H9 (cell line): ENCODE measurements around the gene USP49. TPM values are rescaled to one million over a fixed set of nuclear protein-coding genes. Genes with fewer than 3 reads are reported as not detected.
"Not testable (repeated sequence)": the region's sequence is repeated elsewhere in the genome, so short reads cannot be mapped to it uniquely, and the experiment has no call there.

ENCODE experiments used
- DNase-seq: peaks from one replicate; pipeline ENCODE4 v3.0.0-alpha.2; 2017
- H2AFZ ChIP-seq: one replicate; pipeline ENCODE4 v1.6.1; 2013; ENCODE audit warnings: mild to moderate bottlenecking, low read length, control low read depth, moderate library complexity
- H2AK5ac ChIP-seq: 2 replicates; pipeline ENCODE4 v1.6.1; 2013; ENCODE audit warnings: low read length, control low read depth, mixed read lengths; ENCODE audit not compliant: insufficient read length
- H2BK120ac ChIP-seq: one replicate; pipeline ENCODE4 v1.6.1; 2013; ENCODE audit warnings: low read depth, mild to moderate bottlenecking, low read length, control low read depth, inconsistent platforms; ENCODE audit not compliant: poor library complexity, severe bottlenecking
- H2BK12ac ChIP-seq: 2 replicates; pipeline ENCODE4 v1.6.1; 2013; ENCODE audit warnings: low read length, control low read depth, mixed read lengths, low read depth; ENCODE audit not compliant: insufficient read length
- H2BK15ac ChIP-seq: 2 replicates; pipeline ENCODE4 v1.6.1; 2013; ENCODE audit warnings: low read depth, low read length, control low read depth
- H2BK20ac ChIP-seq: one replicate; pipeline ENCODE4 v1.6.1; 2013; ENCODE audit warnings: low read depth, mild to moderate bottlenecking, low read length, control low read depth, inconsistent platforms; ENCODE audit not compliant: poor library complexity, severe bottlenecking
- H2BK5ac ChIP-seq: 2 replicates; pipeline ENCODE4 v1.6.1; 2013; ENCODE audit warnings: low read length, control low read depth, mixed read lengths; ENCODE audit not compliant: insufficient read length
- H3K14ac ChIP-seq: 2 replicates; pipeline ENCODE4 v1.6.1; 2013; ENCODE audit warnings: low read length, control low read depth; ENCODE audit not compliant: insufficient read depth
- H3K18ac ChIP-seq: 2 replicates; pipeline ENCODE4 v1.6.1; 2013; ENCODE audit warnings: low read depth, mild to moderate bottlenecking, mixed read lengths, low read length, control low read depth; ENCODE audit not compliant: insufficient read length
- H3K23ac ChIP-seq: 2 replicates; pipeline ENCODE4 v1.6.1; 2013; ENCODE audit warnings: low read length, control low read depth, mixed read lengths, low read depth; ENCODE audit not compliant: insufficient read length
- H3K23me2 ChIP-seq: 2 replicates; pipeline ENCODE4 v1.6.1; 2013; ENCODE audit warnings: low read depth, mild to moderate bottlenecking, mixed read lengths, low read length, control low read depth; ENCODE audit not compliant: insufficient read length, poor library complexity, severe bottlenecking
- H3K27ac ChIP-seq: 2 replicates; pipeline ENCODE4 v1.5.1; 2013; ENCODE audit warnings: low read length, control low read depth, mixed read lengths, low read depth; ENCODE audit not compliant: insufficient read length
- H3K27me3 ChIP-seq: 2 replicates; pipeline ENCODE4 v1.6.1; 2013; ENCODE audit warnings: low read length, control low read depth, inconsistent platforms; ENCODE audit not compliant: insufficient read depth
- H3K4ac ChIP-seq: 2 replicates; pipeline ENCODE4 v1.6.1; 2013; ENCODE audit warnings: low read depth, mild to moderate bottlenecking, control low read depth, inconsistent platforms, low read length, moderate library complexity
- H3K4me1 ChIP-seq: 2 replicates; pipeline ENCODE4 v1.6.1; 2013; ENCODE audit warnings: low read length, control low read depth, inconsistent platforms; ENCODE audit not compliant: insufficient read depth
- H3K4me2 ChIP-seq: 2 replicates; pipeline ENCODE4 v1.6.1; 2013; ENCODE audit warnings: low read length, control low read depth, mixed read lengths; ENCODE audit not compliant: insufficient read length, insufficient read depth
- H3K56ac ChIP-seq: 2 replicates; pipeline ENCODE4 v1.6.1; 2013; ENCODE audit warnings: low read depth, mild to moderate bottlenecking, mixed read lengths, low read length, control low read depth; ENCODE audit not compliant: insufficient read length
- H3K79me1 ChIP-seq: 2 replicates; pipeline ENCODE4 v1.6.1; 2013; ENCODE audit warnings: low read depth, mild to moderate bottlenecking, moderate library complexity, low read length, control low read depth, inconsistent platforms; ENCODE audit not compliant: insufficient read depth, poor library complexity, severe bottlenecking
- H3K79me2 ChIP-seq: 2 replicates; pipeline ENCODE4 v1.6.1; 2013; ENCODE audit warnings: low read length, control low read depth, inconsistent platforms; ENCODE audit not compliant: insufficient read depth
- H3K9ac ChIP-seq: 2 replicates; pipeline ENCODE4 v1.6.1; 2013; ENCODE audit warnings: low read length, control low read depth, mixed read lengths; ENCODE audit not compliant: insufficient read length; ENCODE audit errors: extremely low read depth
- H3K9me3 ChIP-seq: one replicate; pipeline ENCODE4 v1.6.1; 2013; ENCODE audit warnings: low read depth, low read length, inconsistent platforms; ENCODE audit not compliant: control insufficient read depth
- H3T11ph ChIP-seq: one replicate; pipeline ENCODE4 v1.6.1; 2013; ENCODE audit warnings: mild to moderate bottlenecking, low read length, control low read depth, inconsistent platforms
- H4K20me1 ChIP-seq: one replicate; pipeline ENCODE4 v1.6.1; 2013; ENCODE audit not compliant: control insufficient read depth, insufficient read length, insufficient read depth
- H4K5ac ChIP-seq: 2 replicates; pipeline ENCODE4 v1.6.1; 2013; ENCODE audit warnings: low read depth, mild to moderate bottlenecking, mixed read lengths, low read length, control low read depth; ENCODE audit not compliant: insufficient read length
- H4K8ac ChIP-seq: replicated peaks from 2 replicates; pipeline ENCODE4 v1.6.1; 2013; ENCODE audit warnings: low read length, control low read depth, mixed read lengths, low read depth; ENCODE audit not compliant: insufficient read length
- H4K91ac ChIP-seq: 2 replicates; pipeline ENCODE4 v1.6.1; 2013; ENCODE audit warnings: low read depth, mild to moderate bottlenecking, moderate library complexity, mixed read lengths, low read length, control low read depth; ENCODE audit not compliant: insufficient read length
- H3K27ac Mint-ChIP-seq, 3 experiments: 2 replicates in 2 of 3; 3 replicates in 1 of 3; pipeline ENCODE4 v1.8.0; 2020 to 2021; ENCODE audit warnings: mixed read lengths in 3 of 3, mild to moderate bottlenecking in 1 of 3, moderate library complexity in 1 of 3
- H3K27me3 Mint-ChIP-seq: 2 replicates; pipeline ENCODE4 v1.8.0; 2021; ENCODE audit warnings: low read depth, mild to moderate bottlenecking, moderate library complexity, mixed read lengths
- H3K36me3 Mint-ChIP-seq, 3 experiments: 2 replicates in 2 of 3; 3 replicates in 1 of 3; pipeline ENCODE4 v1.8.0; 2020 to 2021; ENCODE audit warnings: low read depth in 3 of 3, mixed read lengths in 3 of 3; ENCODE audit not compliant: insufficient read depth in 1 of 3
- H3K4me1 Mint-ChIP-seq, 2 experiments: 2 replicates each; pipeline ENCODE4 v1.8.0; 2020; ENCODE audit warnings: mixed read lengths in 2 of 2
- H3K4me3 Mint-ChIP-seq, 2 experiments: 2 replicates in 1 of 2; 3 replicates in 1 of 2; pipeline ENCODE4 v1.8.0; 2020 to 2021; ENCODE audit warnings: mild to moderate bottlenecking in 2 of 2, mixed read lengths in 2 of 2, moderate library complexity in 1 of 2
- H3K9me3 Mint-ChIP-seq, 2 experiments: 2 replicates in 1 of 2; 3 replicates in 1 of 2; pipeline ENCODE4 v1.8.0; 2020; ENCODE audit warnings: mild to moderate bottlenecking in 2 of 2, mixed read lengths in 2 of 2, moderate library complexity in 1 of 2
- WGBS: extraction: QIAGEN DNeasy Blood & Tissue Kit; methylation state at CpG from one replicate; pipeline ENCODE4 v1.1.7; 2013; ENCODE audit warnings: missing lambda C conversion rate, low lambda C conversion rate, mixed read lengths; ENCODE audit not compliant: insufficient read length; ENCODE audit errors: extremely low coverage; 5-methylcytosine and 5-hydroxymethylcytosine counted together
- total RNA-seq: library from RNA; stranded (reverse); gene quantifications from 2 replicates; pipeline ENCODE4 v1.2.1, GENCODE V29; 2021
- TF ChIP-seq, protein P1 (sequence below): fragments of 200-600 bp; sonication (generic); conservative IDR thresholded peaks from 3 replicates; pipeline ENCODE4 v1.8.0; 2021; ENCODE audit warnings: antibody characterized with exemption, mild to moderate bottlenecking

Gene USP49
- total RNA-seq, 1 experiment from 2014 or later = 19.0 TPM

GRCh38 chr6:41943456-41943855 lies 48.3 kb upstream of the USP49 start:
- Histone ChIP-seq H3K9me3 (no peaks in the 10 kb centered on the region), H3K27ac (no peak overlapping the region), H3K4ac (no peak overlapping the region), H2BK12ac (no peak overlapping the region), H2BK5ac (no peak overlapping the region), H3K4me2 (no peak overlapping the region), H4K5ac (no peak overlapping the region), H4K91ac (no peak overlapping the region), H2BK15ac (no peak overlapping the region), H3K9ac (no peak overlapping the region), H3K14ac (no peak overlapping the region), H2AK5ac (no peak overlapping the region), H3K79me2 (no peaks in the 10 kb centered on the region), H3K23ac (no peak overlapping the region), H3K4me1 (peaks cover 14% of the 10 kb centered on the region; the same call in 1 of the 2 replicates), H4K8ac (no peak overlapping the region), H3K27me3 (no peaks in the 10 kb centered on the region), H2BK120ac (no peak overlapping the region), H3T11ph (no peak overlapping the region), H2AFZ (no peak overlapping the region), H3K79me1 (no peaks in the 10 kb centered on the region), H3K23me2 (peaks cover 7% of the 10 kb centered on the region), H4K20me1 (no peaks in the 10 kb centered on the region), H2BK20ac (no peak overlapping the region), H3K56ac (no peak overlapping the region), H3K18ac (no peak overlapping the region)
- Mint-ChIP-seq H3K9me3 (no peaks in the 10 kb centered on the region), H3K27me3 (peaks cover 7% of the 10 kb centered on the region), H3K4me3 (no peak overlapping the region), H3K36me3 (peaks cover 0 to 4% (median 0%) of the 10 kb centered on the region in 3 experiments; a peak in 2 of 7 replicates), H3K27ac (no peak overlapping the region), H3K4me1 (peaks cover 24 to 28% of the 10 kb centered on the region in 2 experiments)
- no peak for DNase-seq
- TF ChIP-seq, protein P1, sequence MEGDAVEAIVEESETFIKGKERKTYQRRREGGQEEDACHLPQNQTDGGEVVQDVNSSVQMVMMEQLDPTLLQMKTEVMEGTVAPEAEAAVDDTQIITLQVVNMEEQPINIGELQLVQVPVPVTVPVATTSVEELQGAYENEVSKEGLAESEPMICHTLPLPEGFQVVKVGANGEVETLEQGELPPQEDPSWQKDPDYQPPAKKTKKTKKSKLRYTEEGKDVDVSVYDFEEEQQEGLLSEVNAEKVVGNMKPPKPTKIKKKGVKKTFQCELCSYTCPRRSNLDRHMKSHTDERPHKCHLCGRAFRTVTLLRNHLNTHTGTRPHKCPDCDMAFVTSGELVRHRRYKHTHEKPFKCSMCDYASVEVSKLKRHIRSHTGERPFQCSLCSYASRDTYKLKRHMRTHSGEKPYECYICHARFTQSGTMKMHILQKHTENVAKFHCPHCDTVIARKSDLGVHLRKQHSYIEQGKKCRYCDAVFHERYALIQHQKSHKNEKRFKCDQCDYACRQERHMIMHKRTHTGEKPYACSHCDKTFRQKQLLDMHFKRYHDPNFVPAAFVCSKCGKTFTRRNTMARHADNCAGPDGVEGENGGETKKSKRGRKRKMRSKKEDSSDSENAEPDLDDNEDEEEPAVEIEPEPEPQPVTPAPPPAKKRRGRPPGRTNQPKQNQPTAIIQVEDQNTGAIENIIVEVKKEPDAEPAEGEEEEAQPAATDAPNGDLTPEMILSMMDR = no peak

GRCh38 chr6:41942882-41943281 lies 47.7 kb upstream of the USP49 start:
- not testable (repeated sequence) for H3K23me2 ChIP-seq, H3K27me3 ChIP-seq, H3K23ac ChIP-seq, H3K27ac ChIP-seq, H4K8ac ChIP-seq, H3K27ac Mint-ChIP-seq, H3K9me3 ChIP-seq, H3K4me3 Mint-ChIP-seq, H2AK5ac ChIP-seq, H3K79me1 ChIP-seq, H2BK5ac ChIP-seq, H2AFZ ChIP-seq, H3K14ac ChIP-seq, H2BK15ac ChIP-seq, H2BK20ac ChIP-seq, H3K4me2 ChIP-seq, H2BK12ac ChIP-seq, H3K9me3 Mint-ChIP-seq, H4K5ac ChIP-seq, H3K4ac ChIP-seq, H3K27me3 Mint-ChIP-seq, H3K56ac ChIP-seq, H3K79me2 ChIP-seq, H4K91ac ChIP-seq, H3K9ac ChIP-seq, H2BK120ac ChIP-seq, H3K18ac ChIP-seq, H3T11ph ChIP-seq, H4K20me1 ChIP-seq, DNase-seq, H3K36me3 Mint-ChIP-seq
- WGBS = no CpG with 5 or more reads among the region's 14 CpGs
- H3K4me1 Mint-ChIP-seq = peaks cover 24 to 32% of the 10 kb centered on the region in 2 experiments
- H3K4me1 ChIP-seq = peaks cover 16% of the 10 kb centered on the region; the same call in 1 of the 2 replicates
